Measurements from ENCODE around the gene GPATCH3.

Gene GPATCH3

DNA sequence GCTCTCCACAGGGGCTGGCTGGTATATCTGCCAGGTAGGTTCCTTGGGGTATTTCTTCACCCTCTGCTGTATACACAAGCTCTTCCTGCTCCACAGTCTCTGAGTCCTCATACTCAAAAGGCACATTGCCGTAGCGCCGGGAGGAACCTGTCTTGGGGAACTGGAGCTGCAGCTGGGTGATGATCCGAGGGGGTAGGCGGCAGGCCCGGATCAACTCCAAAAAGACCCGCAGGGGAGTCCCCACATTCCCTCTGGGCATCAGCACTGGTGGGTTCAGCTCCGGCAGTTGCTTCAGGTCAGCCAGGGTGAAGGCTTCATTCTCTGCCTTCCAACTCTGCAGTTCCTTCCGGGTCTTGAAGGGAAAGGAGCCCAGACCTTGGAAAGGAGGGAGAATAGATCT, 2.9 kb downstream of the GPATCH3 start:
- TF ChIP-seq GATA3 (IDR thresholded peaks at IDR 0.05; ENCODE audit: low read depth, low read length) (no peak), GATA2 (IDR thresholded peaks at IDR 0.05; ENCODE audit: low read depth, low read length) (no peak)

DNA sequence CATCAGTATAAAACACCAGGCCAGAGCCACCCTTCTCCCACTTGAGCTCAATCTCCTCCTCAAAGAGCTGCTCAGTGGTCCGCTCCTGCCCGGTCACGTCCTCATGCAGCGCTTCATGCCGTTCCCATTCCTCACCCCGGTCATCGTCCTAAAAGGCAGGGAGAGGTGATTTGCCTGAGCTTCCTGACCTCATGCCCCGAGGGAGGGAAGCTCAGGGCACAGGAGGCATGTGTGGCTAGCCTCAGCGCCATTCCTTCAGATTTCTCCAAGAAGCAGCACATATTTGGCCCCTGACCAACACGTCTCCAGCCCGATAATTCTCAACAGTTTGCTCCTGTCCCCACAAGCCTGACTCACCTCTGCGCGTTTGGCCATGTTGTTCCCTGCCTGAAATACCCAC, 6.0 kb downstream of the GPATCH3 start:
- TF ChIP-seq GATA2 (IDR thresholded peaks at IDR 0.05; ENCODE audit: low read depth, low read length), result no peak
- TF ChIP-seq GATA3 (IDR thresholded peaks at IDR 0.05; ENCODE audit: low read depth, low read length), result no peak

DNA sequence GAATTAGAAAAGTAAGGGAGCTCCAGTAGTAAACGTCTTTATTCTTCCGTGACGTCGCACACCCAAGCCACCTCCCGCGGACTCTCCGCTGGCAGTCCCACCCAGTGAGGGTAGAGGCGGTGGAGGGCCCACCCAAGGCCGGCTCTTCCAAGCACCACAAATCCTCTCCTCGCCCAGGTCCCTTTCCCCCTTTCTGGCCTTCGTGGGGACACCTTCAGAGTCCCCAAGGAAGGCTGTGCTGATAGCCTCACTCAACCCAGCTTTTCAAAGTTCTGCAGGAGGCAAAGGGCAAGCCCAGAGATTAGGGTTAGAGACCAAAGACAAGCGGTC, 9.8 kb downstream of the GPATCH3 start:
- no peak for TF ChIP-seq GATA2 (IDR thresholded peaks at IDR 0.05; ENCODE audit: low read depth, low read length)
- no peak for TF ChIP-seq GATA3 (IDR thresholded peaks at IDR 0.05; ENCODE audit: low read depth, low read length)

DNA sequence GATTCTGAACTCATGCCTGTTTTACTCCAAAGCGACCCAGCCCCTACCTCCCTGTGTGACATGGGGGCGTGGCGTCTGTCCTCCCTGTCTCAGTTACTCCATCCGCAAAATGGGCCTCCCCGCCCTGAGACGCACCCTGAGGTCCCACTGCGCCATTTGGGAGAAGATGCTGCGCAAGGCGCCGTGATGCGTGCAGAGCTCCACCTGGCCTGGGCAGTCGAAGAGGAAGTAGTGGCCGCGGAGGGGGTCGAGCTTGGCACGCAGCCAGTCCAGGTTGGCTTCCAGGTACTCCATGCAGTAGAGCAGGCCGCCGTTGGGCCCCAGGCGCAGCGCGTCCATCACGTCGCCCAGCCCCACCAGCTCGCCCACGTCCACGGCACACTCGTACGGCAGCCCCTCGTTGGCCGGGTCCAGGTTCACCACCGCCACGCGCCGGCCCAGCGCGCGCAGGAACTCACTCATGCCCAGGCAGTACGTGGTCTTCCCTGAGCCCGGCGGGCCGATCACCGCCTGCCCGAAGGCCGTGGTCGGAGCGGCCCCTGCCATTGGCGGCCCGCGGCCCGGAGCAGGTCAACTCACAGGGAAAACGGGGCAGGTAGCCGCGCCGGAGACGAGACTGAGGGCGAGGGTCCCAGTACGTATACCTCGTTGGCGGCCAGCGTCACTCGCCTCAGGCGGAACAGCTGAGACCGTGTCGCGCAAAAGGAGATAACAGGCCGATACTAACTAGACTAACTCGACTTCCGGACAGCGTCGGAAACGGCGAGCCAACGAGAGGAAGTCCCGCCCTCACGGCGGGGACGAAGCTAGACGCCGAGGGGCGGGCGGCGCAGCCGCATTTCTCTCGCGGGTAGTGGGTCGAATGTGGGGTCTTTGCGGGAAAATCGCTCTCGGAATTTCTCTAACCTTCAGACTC, 10.5 kb downstream of the GPATCH3 start, which contains the start of gene GPN2:
Gene GPN2, minus strand, starts transcription at position 733 of the 916 bp plus-strand sequence. Its CDS starts 187 bp downstream, at position 546.
- no peak for TF ChIP-seq GATA3 (IDR thresholded peaks at IDR 0.05; ENCODE audit: low read depth, low read length)
- peak; percentile 91 for TF ChIP-seq GATA2 (IDR thresholded peaks at IDR 0.05; ENCODE audit: low read depth, low read length)

DNA sequence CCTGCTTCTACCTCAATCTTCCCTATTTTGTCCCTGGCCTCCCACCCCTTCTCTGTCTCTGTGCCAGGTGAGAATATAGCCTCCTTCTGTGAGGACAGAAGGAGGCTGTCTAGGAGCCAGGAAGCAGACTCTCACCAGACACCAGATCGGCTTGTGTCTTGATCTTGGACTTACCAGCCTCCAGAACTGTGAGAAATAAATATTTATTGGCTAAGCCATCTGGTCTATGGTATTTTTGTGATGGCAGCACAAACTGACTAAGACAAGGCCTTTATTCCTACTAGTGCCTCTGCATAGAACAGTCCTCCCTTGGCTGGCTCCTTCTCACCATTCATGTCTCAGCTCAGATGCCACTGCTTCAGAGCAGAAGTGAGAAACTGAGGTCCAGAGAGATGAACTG, 12.0 kb downstream of the GPATCH3 start:
- TF ChIP-seq GATA3 (IDR thresholded peaks at IDR 0.05; ENCODE audit: low read depth, low read length) (no peak), GATA2 (IDR thresholded peaks at IDR 0.05; ENCODE audit: low read depth, low read length) (no peak)

DNA sequence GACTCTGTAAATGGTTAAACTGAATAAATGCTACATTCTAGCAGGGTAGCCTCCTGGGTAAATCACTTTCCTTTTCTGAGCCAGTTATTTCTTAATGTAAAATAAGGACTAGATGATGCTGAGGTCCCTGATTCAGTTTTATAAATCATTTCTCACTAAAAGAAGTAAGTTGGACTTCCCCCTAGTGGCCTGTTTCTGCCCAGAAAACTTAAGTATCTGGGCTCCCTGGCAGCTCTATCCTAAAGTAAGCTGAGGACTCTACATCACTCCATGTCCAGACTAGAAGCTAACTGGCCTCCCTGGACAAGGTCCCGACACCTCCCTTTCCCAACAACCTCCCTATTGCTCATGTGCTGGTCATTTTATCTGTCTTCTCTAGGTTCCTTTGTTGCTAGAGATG, 13.1 kb downstream of the GPATCH3 start:
- no peak for TF ChIP-seq GATA2 (IDR thresholded peaks at IDR 0.05; ENCODE audit: low read depth, low read length)
- no peak for TF ChIP-seq GATA3 (IDR thresholded peaks at IDR 0.05; ENCODE audit: low read depth, low read length)

DNA sequence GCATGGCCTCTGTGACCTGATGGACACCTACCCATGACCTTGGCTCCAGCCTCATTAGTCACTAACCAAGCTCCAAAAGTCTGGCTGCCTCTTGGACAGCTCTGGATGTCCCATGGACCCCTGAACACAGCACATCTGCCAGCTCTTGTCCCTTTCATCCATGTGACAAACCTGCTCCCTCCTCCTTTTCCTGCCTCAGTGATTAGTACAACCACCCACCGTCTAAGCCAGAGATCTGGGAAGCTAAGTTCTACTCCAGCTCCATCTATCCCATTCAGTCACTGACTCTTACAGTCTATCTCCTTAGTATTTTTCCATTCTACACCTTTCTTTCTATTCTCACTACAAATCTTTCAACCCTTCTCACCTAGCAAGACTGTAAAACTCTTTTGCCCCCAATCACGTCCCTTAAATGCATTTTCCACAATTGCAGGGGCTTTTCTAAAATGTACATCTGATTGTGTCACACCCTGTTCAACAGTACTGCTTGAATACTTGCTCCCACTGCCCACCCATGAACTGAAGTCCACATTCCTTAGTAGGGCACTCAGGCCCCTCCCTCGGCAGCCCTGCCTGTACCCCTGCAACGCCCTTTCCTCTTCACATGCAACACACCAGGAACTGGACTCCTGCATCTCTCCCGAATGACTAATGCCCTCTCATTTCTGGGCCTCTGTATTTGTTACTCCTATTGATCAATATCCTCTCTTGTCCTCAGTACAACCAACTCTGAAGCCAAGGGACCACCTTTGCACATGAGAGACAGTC, 17.4 kb downstream of the GPATCH3 start:
- TF ChIP-seq GATA2 (IDR thresholded peaks at IDR 0.05; ENCODE audit: low read depth, low read length), result no peak
- no peak for TF ChIP-seq GATA3 (IDR thresholded peaks at IDR 0.05; ENCODE audit: low read depth, low read length)

DNA sequence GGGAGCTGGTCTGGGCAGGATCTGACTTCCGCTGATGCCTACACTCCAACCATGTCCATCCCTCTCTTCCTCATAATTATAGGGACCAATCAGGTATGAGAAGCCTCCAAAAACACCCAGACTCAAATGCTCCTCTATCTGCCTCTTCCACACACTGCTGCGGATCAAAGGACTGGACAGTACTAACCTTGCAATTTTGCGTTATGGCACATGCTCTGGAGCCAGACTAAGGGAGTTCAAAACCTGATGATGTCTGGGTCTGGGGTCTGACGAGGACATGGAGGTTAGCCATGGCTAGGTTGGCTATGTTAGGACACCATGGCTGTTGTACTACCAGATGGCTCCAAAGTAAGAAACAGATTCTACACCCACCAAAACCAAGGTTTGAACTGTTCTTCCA, 20.5 kb downstream of the GPATCH3 start:
- TF ChIP-seq GATA2 (IDR thresholded peaks at IDR 0.05; ENCODE audit: low read depth, low read length) (no peak), GATA3 (IDR thresholded peaks at IDR 0.05; ENCODE audit: low read depth, low read length) (no peak)

DNA sequence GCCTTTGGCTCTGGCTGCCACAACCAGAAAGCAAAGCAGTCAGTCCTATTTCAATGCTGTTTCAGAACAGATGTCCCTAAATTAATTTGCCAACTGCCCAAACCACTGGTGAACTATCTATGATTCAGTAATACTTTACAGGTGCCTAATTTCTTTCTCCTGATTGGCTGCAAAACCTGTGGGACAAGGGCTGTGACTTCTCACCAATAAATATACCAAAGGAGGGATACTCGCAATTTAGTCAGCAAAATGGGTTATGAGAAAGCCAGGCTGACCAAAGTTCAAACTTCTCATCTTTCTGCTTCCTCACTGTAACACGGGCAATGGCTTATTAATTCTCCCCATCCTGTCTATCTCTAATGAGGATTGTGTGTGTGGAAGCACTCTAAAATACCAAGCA, 22.9 kb downstream of the GPATCH3 start:
- no peak for TF ChIP-seq GATA3 (IDR thresholded peaks at IDR 0.05; ENCODE audit: low read depth, low read length)
- no peak for TF ChIP-seq GATA2 (IDR thresholded peaks at IDR 0.05; ENCODE audit: low read depth, low read length)

DNA sequence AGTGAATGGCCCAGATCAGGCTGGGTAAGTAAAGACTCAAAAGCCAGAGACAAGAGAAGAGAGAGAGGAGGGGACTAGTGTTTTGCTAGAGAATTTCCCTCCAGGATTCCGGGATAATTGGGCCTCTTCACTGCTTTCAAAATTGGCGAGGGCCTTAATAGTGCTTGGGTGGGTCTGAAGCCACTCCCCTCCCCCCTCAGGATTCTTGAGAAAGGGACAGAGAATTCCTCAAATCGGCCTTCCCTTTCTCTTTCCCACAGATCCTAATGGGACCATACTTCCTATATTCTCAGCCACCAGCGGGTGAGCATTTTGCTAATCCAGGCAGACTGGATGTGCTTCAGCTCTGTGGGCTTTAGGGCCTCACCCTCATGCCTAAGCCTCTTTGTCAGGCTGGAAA, 25.4 kb downstream of the GPATCH3 start:
- TF ChIP-seq GATA3 (IDR thresholded peaks at IDR 0.05; ENCODE audit: low read depth, low read length), result no peak
- TF ChIP-seq GATA2 (IDR thresholded peaks at IDR 0.05; ENCODE audit: low read depth, low read length), result no peak

DNA sequence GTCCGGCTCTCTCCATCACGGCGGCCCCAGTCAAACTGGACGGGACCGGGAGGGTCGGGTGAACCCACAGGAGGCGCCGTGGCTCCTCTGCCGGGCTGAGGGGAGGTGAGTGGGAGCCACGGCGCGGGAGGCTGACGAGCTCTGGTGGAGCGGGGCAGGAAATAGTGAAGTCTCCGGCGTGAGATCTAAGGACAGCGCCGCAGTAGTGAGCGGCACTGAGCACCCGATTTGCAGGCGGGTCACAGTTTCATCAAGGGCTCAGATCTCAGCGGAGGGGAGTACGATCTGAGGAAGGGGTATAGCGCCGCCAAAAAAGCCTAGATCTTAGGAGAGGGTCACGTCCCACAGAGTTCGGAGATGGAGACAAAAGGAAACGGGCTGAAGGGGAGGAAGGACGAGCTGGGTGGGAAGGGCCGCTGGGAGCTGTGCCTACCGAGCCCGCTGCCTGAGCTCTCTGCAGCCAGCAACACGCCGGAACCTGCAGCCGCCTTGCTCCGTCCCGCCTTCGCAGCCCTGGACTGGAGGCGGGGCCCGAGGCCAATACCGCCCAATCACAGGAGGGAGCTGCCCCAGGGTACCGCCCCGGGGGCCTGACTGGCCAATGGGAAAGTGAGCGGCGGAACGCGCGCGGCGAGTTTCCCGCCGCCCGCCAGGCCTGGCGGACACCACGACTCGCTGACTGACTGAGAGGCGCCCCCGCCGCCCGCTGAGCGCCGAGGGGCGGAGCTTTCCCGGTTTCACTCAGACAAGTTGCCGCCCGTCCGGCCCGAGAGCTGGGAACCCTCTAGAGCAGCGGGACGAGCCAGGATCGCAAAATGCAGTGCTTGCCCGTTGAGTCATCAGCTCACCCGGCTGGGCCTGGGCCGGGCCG, 35.4 kb downstream of the GPATCH3 start:
- TF ChIP-seq GATA3 (IDR thresholded peaks at IDR 0.05; ENCODE audit: low read depth, low read length) (no peak), GATA2 (IDR thresholded peaks at IDR 0.05; ENCODE audit: low read depth, low read length) (no peak)

DNA sequence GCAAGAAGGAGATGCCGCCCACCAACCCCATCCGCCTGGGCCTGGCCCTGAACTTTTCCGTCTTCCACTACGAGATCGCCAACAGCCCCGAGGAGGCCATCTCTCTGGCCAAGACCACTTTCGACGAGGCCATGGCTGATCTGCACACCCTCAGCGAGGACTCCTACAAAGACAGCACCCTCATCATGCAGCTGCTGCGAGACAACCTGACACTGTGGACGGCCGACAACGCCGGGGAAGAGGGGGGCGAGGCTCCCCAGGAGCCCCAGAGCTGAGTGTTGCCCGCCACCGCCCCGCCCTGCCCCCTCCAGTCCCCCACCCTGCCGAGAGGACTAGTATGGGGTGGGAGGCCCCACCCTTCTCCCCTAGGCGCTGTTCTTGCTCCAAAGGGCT, 36.6 kb downstream of the GPATCH3 start:
- TF ChIP-seq GATA2 (IDR thresholded peaks at IDR 0.05; ENCODE audit: low read depth, low read length) (no peak), GATA3 (IDR thresholded peaks at IDR 0.05; ENCODE audit: low read depth, low read length) (no peak)

DNA sequence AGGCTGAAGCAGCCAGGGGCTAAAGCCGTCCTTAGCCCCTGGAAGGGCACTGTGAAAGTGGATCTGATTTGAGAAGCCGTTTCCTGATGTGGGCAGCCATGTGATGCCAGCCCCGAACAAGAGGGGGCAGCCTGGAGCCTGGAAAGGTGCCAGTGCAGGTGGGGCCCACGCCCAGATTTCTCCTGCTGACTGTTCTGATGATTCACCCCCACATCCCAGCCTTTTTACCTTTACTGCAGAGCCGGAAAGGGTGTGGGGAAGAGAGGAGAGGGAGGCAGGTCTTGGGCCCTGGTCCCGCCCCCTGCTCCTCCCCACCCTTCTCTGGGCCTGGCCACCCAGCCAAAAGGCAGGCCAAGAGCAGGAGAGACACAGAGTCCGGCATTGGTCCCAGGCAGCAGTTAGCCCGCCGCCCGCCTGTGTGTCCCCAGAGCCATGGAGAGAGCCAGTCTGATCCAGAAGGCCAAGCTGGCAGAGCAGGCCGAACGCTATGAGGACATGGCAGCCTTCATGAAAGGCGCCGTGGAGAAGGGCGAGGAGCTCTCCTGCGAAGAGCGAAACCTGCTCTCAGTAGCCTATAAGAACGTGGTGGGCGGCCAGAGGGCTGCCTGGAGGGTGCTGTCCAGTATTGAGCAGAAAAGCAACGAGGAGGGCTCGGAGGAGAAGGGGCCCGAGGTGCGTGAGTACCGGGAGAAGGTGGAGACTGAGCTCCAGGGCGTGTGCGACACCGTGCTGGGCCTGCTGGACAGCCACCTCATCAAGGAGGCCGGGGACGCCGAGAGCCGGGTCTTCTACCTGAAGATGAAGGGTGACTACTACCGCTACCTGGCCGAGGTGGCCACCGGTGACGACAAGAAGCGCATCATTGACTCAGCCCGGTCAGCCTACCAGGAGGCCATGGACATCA, 37.2 kb downstream of the GPATCH3 start, which contains the start of gene SFN:
Gene SFN, plus strand, starts transcription at position 369 of the 904 bp plus-strand sequence. Its CDS starts 64 bp downstream, at position 433.
- TF ChIP-seq GATA3 (IDR thresholded peaks at IDR 0.05; ENCODE audit: low read depth, low read length), result no peak
- no peak for TF ChIP-seq GATA2 (IDR thresholded peaks at IDR 0.05; ENCODE audit: low read depth, low read length)
